ENCODE measurements around the gene KIF23. TPM values are rescaled to one million over a fixed set of nuclear protein-coding genes. Genes with fewer than 3 reads are reported as not detected.

The KIF23 gene
- polyA plus RNA-seq, 3 donors, result 1.5 to 8.1 (median 1.8) TPM

- 97% methylated on average over 9 of the region's 11 CpGs for WGBS (ENCODE audit: insufficient coverage)
- Histone ChIP-seq H3K36me3 (replicated peaks in 1 of 2; ENCODE audit: control insufficient read depth in 1 of 2, insufficient read depth in 2 of 2, low read length in 2 of 2) (no peaks in the 10 kb centered on the region), H3K4me2 (replicated peaks; ENCODE audit: extremely low read depth, low read length, poor library complexity, severe bottlenecking) (no peak overlapping the region)
These were observed 22.9 kb upstream of the KIF23 start for GRCh38 chr15:69391046-69391757.

GRCh38 chr15:69392352-69392751 lies 21.8 kb upstream of the KIF23 start:
- peaks cover 7 to 9% (median 9%) of the 10 kb centered on the region in 3 donors for H3K27me3 Mint-ChIP-seq (ENCODE audit: low read depth in 3 of 3)
- no peaks in the 10 kb centered on the region for H3K9me3 Mint-ChIP-seq
- intact Hi-C loops (cut with micrococcal nuclease), result loop anchor here in 1 of 2 donors (5.0 kb wide), 1 partner anchor 330 kb away; no protein-coding TSS in a partner anchor
- no peak overlapping the region for H2AFZ ChIP-seq (ENCODE audit: insufficient read depth, low read depth, low read length, poor library complexity, severe bottlenecking)
- no peaks in the 10 kb centered on the region for H3K9me3 ChIP-seq (replicated peaks in 1 of 2; ENCODE audit: control insufficient read depth in 1 of 2, insufficient read depth in 1 of 2, low read length in 2 of 2)
- H3K36me3 Mint-ChIP-seq, result no peaks in the 10 kb centered on the region
- TF ChIP-seq CTCF (IDR thresholded peaks at IDR 0.05), result no peak
- no peaks in the 10 kb centered on the region for H4K20me1 ChIP-seq (ENCODE audit: insufficient read depth, low read length)
- H3K27ac Mint-ChIP-seq, result no peak overlapping the region
- H3K4me3 Mint-ChIP-seq, result no peak overlapping the region
- H3K27me3 ChIP-seq (ENCODE audit: control insufficient read depth in 2 of 2, insufficient read depth in 2 of 2, low read length in 2 of 2), result no peaks in the 10 kb centered on the region
- no peak overlapping the region for H3K9ac ChIP-seq (ENCODE audit: insufficient read depth, low read length, poor library complexity, severe bottlenecking)
- H3K4me3 ChIP-seq (replicated peaks in 1 of 3; ENCODE audit: low read depth in 2 of 3, low read length in 3 of 3), result no peak overlapping the region
- H3K79me2 ChIP-seq (ENCODE audit: insufficient read depth, low read length), result no peaks in the 10 kb centered on the region
- WGBS (ENCODE audit: insufficient coverage), result 92% methylated on average over 2 of the region's 4 CpGs
- H3K4me1 Mint-ChIP-seq, result peaks cover 11% of the 10 kb centered on the region
- DNase-seq, result no peak
- H3K27ac ChIP-seq (ENCODE audit: low read depth in 1 of 2, low read length in 2 of 2), result no peak overlapping the region
- H3K4me1 ChIP-seq (ENCODE audit: control insufficient read depth in 1 of 2, insufficient read depth in 2 of 2, low read length in 2 of 2), result peaks cover 0 to 4% of the 10 kb centered on the region in 2 donors
- H3K4me2 ChIP-seq (replicated peaks; ENCODE audit: extremely low read depth, low read length, poor library complexity, severe bottlenecking), result no peak overlapping the region
- H3K36me3 ChIP-seq (replicated peaks in 1 of 2; ENCODE audit: control insufficient read depth in 1 of 2, insufficient read depth in 2 of 2, low read length in 2 of 2), result no peaks in the 10 kb centered on the region

More at GRCh38 chr15:69391046-69391757, 22.9 kb upstream of the KIF23 start:
- no peak overlapping the region for H3K4me3 ChIP-seq (replicated peaks in 1 of 3; ENCODE audit: low read depth in 2 of 3, low read length in 3 of 3)
- no peaks in the 10 kb centered on the region for H3K27me3 ChIP-seq (ENCODE audit: control insufficient read depth in 2 of 2, insufficient read depth in 2 of 2, low read length in 2 of 2)
- H3K4me1 Mint-ChIP-seq, result peaks cover 11% of the 10 kb centered on the region
- H4K20me1 ChIP-seq (ENCODE audit: insufficient read depth, low read length), result no peaks in the 10 kb centered on the region
- TF ChIP-seq CTCF (IDR thresholded peaks at IDR 0.05), result no peak
- H3K27ac Mint-ChIP-seq, result no peak overlapping the region
- H3K36me3 Mint-ChIP-seq, result no peaks in the 10 kb centered on the region
- H3K79me2 ChIP-seq (ENCODE audit: insufficient read depth, low read length), result no peaks in the 10 kb centered on the region
- peaks cover 7 to 9% (median 9%) of the 10 kb centered on the region in 3 donors for H3K27me3 Mint-ChIP-seq (ENCODE audit: low read depth in 3 of 3)
- intact Hi-C loops (cut with micrococcal nuclease), result loop anchor here in 1 of 2 donors (5.0 kb wide), 1 partner anchor 329 kb away; no protein-coding TSS in a partner anchor
- no peaks in the 10 kb centered on the region for H3K9me3 ChIP-seq (replicated peaks in 1 of 2; ENCODE audit: control insufficient read depth in 1 of 2, insufficient read depth in 1 of 2, low read length in 2 of 2)
- H2AFZ ChIP-seq (ENCODE audit: insufficient read depth, low read depth, low read length, poor library complexity, severe bottlenecking), result no peak overlapping the region
- no peak overlapping the region for H3K27ac ChIP-seq (ENCODE audit: low read depth in 1 of 2, low read length in 2 of 2)
- H3K9ac ChIP-seq (ENCODE audit: insufficient read depth, low read length, poor library complexity, severe bottlenecking), result no peak overlapping the region
- H3K9me3 Mint-ChIP-seq, result no peaks in the 10 kb centered on the region
- DNase-seq, result no peak
- no peak overlapping the region for H3K4me3 Mint-ChIP-seq
- H3K4me1 ChIP-seq (ENCODE audit: control insufficient read depth in 1 of 2, insufficient read depth in 2 of 2, low read length in 2 of 2), result peaks cover 0 to 4% of the 10 kb centered on the region in 2 donors
